ENCODE measurements around the gene GPN1.
A peak's percentile ranks its signal among the peaks of the same experiment; 100 is the strongest.
"Not testable (repeated sequence)": the region's sequence is repeated elsewhere in the genome, so short reads cannot be mapped to it uniquely, and the experiment has no call there.

Gene GPN1

GRCh38 chr2:27628767-27629709, at the start of gene GPN1, which contains the start of gene CCDC121:
GPN1 (plus strand) TSS chr2:27629050; CDS start chr2:27629059, 9 bp downstream.
CCDC121 (minus strand) TSS chr2:27629012; CDS start chr2:27627799, 1,213 bp downstream.
- peak; percentile 73 for DNase-seq

GRCh38 chr2:27581417-27582128, 47.3 kb upstream of the GPN1 start:
- no peak for DNase-seq

GRCh38 chr2:27582129-27582694, 46.6 kb upstream of the GPN1 start:
- DNase-seq: no peak

GRCh38 chr2:27582695-27583389, 46.0 kb upstream of the GPN1 start, which contains the start of gene ZNF512:
ZNF512 (plus strand) TSS chr2:27583042; CDS start chr2:27583113, 71 bp downstream.
- peak; percentile 90 for DNase-seq

- no peak for DNase-seq
These were observed 45.4 kb upstream of the GPN1 start for GRCh38 chr2:27583390-27583915.

- no peak for DNase-seq
These were observed 44.3 kb upstream of the GPN1 start for GRCh38 chr2:27584597-27584996.

GRCh38 chr2:27587025-27587424, 41.8 kb upstream of the GPN1 start:
- no peak for DNase-seq

- DNase-seq: no peak
These were observed 40.5 kb upstream of the GPN1 start for GRCh38 chr2:27588308-27588707.

GRCh38 chr2:27591745-27592144, 37.1 kb upstream of the GPN1 start:
- DNase-seq: no peak

GRCh38 chr2:27593240-27593639, 35.6 kb upstream of the GPN1 start:
- DNase-seq: no peak

- not testable (repeated sequence) for DNase-seq
These were observed 34.7 kb upstream of the GPN1 start for GRCh38 chr2:27594020-27594703.

GRCh38 chr2:27595412-27595811, 33.4 kb upstream of the GPN1 start:
- DNase-seq: not testable (repeated sequence)

- DNase-seq: no peak
These were observed 32.2 kb upstream of the GPN1 start for GRCh38 chr2:27596627-27597026.

GRCh38 chr2:27606611-27607010, 22.2 kb upstream of the GPN1 start:
- no peak for DNase-seq

- DNase-seq: no peak
These were observed 14.9 kb upstream of the GPN1 start for GRCh38 chr2:27613985-27614384.

GRCh38 chr2:27615316-27615715, 13.5 kb upstream of the GPN1 start:
- no peak for DNase-seq

- DNase-seq: no peak
These were observed 7.3 kb upstream of the GPN1 start for GRCh38 chr2:27621524-27621923.

- no peak for DNase-seq
These were observed 5.9 kb upstream of the GPN1 start for GRCh38 chr2:27622921-27623384.

- no peak for DNase-seq
These were observed 3.9 kb upstream of the GPN1 start for GRCh38 chr2:27624943-27625342.

- not testable (repeated sequence) for DNase-seq
These were observed 2.5 kb upstream of the GPN1 start for GRCh38 chr2:27626323-27626722.

- not testable (repeated sequence) for DNase-seq
These were observed 1.9 kb upstream of the GPN1 start for GRCh38 chr2:27626921-27627320.

Data from NCI-H510A (cell line).